ENCODE measurements around the gene NFKB2. TPM values are rescaled to one million over a fixed set of nuclear protein-coding genes. Genes with fewer than 3 reads are reported as not detected.

Gene NFKB2
- 4.0 and 14.9 TPM in 2 replicates for total RNA-seq (ENCODE audit: low replicate concordance)

- H3K27ac Mint-ChIP-seq, result no peak within 1 kb of the TSS
- H3K27ac ChIP-seq, result no peak within 1 kb of the TSS
These were observed at the start of gene NFKB2 for GRCh38 chr10:102395400-102396316. Gene NFKB2 (plus strand): TSS chr10:102395705. CDS start chr10:102395960, 255 bp downstream.

GRCh38 chr10:102347236-102347828, 48.2 kb upstream of the NFKB2 start:
- H3K79me2 ChIP-seq (ENCODE audit: low read depth), result no peaks in the 10 kb centered on the region
- TF ChIP-seq EZH2 (IDR thresholded peaks at IDR 0.05), result no peak
- TF ChIP-seq CTCF (IDR thresholded peaks at IDR 0.05), result peak; percentile 82
- H3K4me2 ChIP-seq, result no peak overlapping the region
- H3F3A ChIP-seq (ENCODE audit: low read depth), result peaks cover 30% of the 10 kb centered on the region
- no peak overlapping the region for H2AFZ ChIP-seq (replicated peaks)
- no peak overlapping the region for H3K27ac ChIP-seq
- H3K36me3 Mint-ChIP-seq, result peaks cover 12% of the 10 kb centered on the region
- H3K27me3 Mint-ChIP-seq (ENCODE audit: insufficient read depth, low read depth), result peaks cover 4% of the 10 kb centered on the region
- no peak overlapping the region for H3K9ac ChIP-seq
- no peaks in the 10 kb centered on the region for H3K36me3 ChIP-seq
- no peaks in the 10 kb centered on the region for H3K9me3 Mint-ChIP-seq
- H4K20me1 ChIP-seq (ENCODE audit: low read depth), result peaks cover 46% of the 10 kb centered on the region
- peak; percentile 82 for DNase-seq (ENCODE audit: low spot score)
- H3K4me3 Mint-ChIP-seq, result no peak overlapping the region
- H3K4me1 ChIP-seq, result peaks cover 10% of the 10 kb centered on the region
- no peak overlapping the region for H3K4me3 ChIP-seq
- H3K27me3 ChIP-seq, result no peaks in the 10 kb centered on the region
- no peak overlapping the region for H3K27ac Mint-ChIP-seq
- H3K4me1 Mint-ChIP-seq, result peaks cover 11% of the 10 kb centered on the region
- no peaks in the 10 kb centered on the region for H3K9me3 ChIP-seq (ENCODE audit: low read depth)

More at GRCh38 chr10:102395400-102396316, at the start of gene NFKB2:
- Mint-ChIP-seq H3K4me3 (peak within 1 kb of the TSS; percentile 89), H3K9me3 (no peaks in the 10 kb centered on the region), H3K27me3 (ENCODE audit: insufficient read depth, low read depth) (peaks cover 25% of the 10 kb centered on the region), H3K4me1 (peaks cover 35% of the 10 kb centered on the region), H3K36me3 (no peaks in the 10 kb centered on the region)
- peaks cover 8% of the 10 kb centered on the region for H3K4me1 ChIP-seq
- H3F3A ChIP-seq (ENCODE audit: low read depth), result peaks cover 19% of the 10 kb centered on the region
- H3K27me3 ChIP-seq, result peaks cover 60% of the 10 kb centered on the region
- H3K36me3 ChIP-seq, result no peaks in the 10 kb centered on the region
- DNase-seq (ENCODE audit: low spot score), result peak; percentile 94
- peaks cover 3% of the 10 kb centered on the region for H4K20me1 ChIP-seq (ENCODE audit: low read depth)
- peak within 1 kb of the TSS; percentile 82 for H3K4me2 ChIP-seq
- TF ChIP-seq EZH2 (IDR thresholded peaks at IDR 0.05), result no peak
- TF ChIP-seq EZH2phosphoT487 (IDR thresholded peaks at IDR 0.05), result no peak
- TF ChIP-seq CTCF (IDR thresholded peaks at IDR 0.05), result no peak
- no peak within 1 kb of the TSS for H3K9ac ChIP-seq
- H2AFZ ChIP-seq (replicated peaks), result no peak within 1 kb of the TSS
- no peaks in the 10 kb centered on the region for H3K79me2 ChIP-seq (ENCODE audit: low read depth)
- H3K9me3 ChIP-seq (ENCODE audit: low read depth), result no peaks in the 10 kb centered on the region
- peak within 1 kb of the TSS; percentile 67 for H3K4me3 ChIP-seq

GRCh38 chr10:102352066-102352715, 43.3 kb upstream of the NFKB2 start:
- peaks cover 39% of the 10 kb centered on the region for H4K20me1 ChIP-seq (ENCODE audit: low read depth)
- H3K36me3 ChIP-seq, result no peaks in the 10 kb centered on the region
- H3K9me3 ChIP-seq (ENCODE audit: low read depth), result no peaks in the 10 kb centered on the region
- H3K4me3 ChIP-seq, result no peak overlapping the region
- H3F3A ChIP-seq (ENCODE audit: low read depth), result peaks cover 6% of the 10 kb centered on the region
- H2AFZ ChIP-seq (replicated peaks), result no peak overlapping the region
- H3K27me3 ChIP-seq, result no peaks in the 10 kb centered on the region
- no peak overlapping the region for H3K27ac Mint-ChIP-seq
- H3K9me3 Mint-ChIP-seq, result no peaks in the 10 kb centered on the region
- H3K4me1 Mint-ChIP-seq, result peaks cover 3% of the 10 kb centered on the region
- peaks cover 2% of the 10 kb centered on the region for H3K27me3 Mint-ChIP-seq (ENCODE audit: insufficient read depth, low read depth)
- no peak overlapping the region for H3K9ac ChIP-seq
- H3K36me3 Mint-ChIP-seq, result peaks cover 15% of the 10 kb centered on the region
- H3K27ac ChIP-seq, result no peak overlapping the region
- peak overlapping the region; percentile 64 for H3K4me3 Mint-ChIP-seq
- H3K4me2 ChIP-seq, result no peak overlapping the region
- H3K4me1 ChIP-seq, result no peaks in the 10 kb centered on the region
- H3K79me2 ChIP-seq (ENCODE audit: low read depth), result no peaks in the 10 kb centered on the region
- DNase-seq (ENCODE audit: low spot score), result peak; percentile 83
- TF ChIP-seq EZH2 (IDR thresholded peaks at IDR 0.05), result no peak
- TF ChIP-seq CTCF (IDR thresholded peaks at IDR 0.05), result peak; percentile 99
- no peak for TF ChIP-seq EZH2phosphoT487 (IDR thresholded peaks at IDR 0.05)
